K562 (cell line): ENCODE results near the gene HAUS6. TPM values are rescaled to one million over a fixed set of nuclear protein-coding genes. Genes with fewer than 3 reads are reported as not detected.

Experiments used
- CBFA2T2 ChIP-seq: fragments of 450-650 bp; conservative IDR thresholded peaks from 2 replicates; pipeline ENCODE4 v1.6.1; 2017; ENCODE audit warnings: mild to moderate bottlenecking
- CEBPG ChIP-seq, 3 experiments: fragments of 200-800 bp in 1 of 3; sonication (Bioruptor generic) in 1 of 3; sonication (generic) in 1 of 3; formaldehyde crosslinking in 1 of 3; IDR thresholded peaks in 2 of 3; conservative IDR thresholded peaks in 1 of 3; 2 replicates each; pipeline versions ENCODE4 v1.6.1 to v1.8.0; 2016 to 2022; ENCODE audit warnings: missing compliant biosample characterization in 2 of 3, missing genetic modification characterization in 2 of 3, mild to moderate bottlenecking in 1 of 3, missing genetic modification reagents in 1 of 3
- ELF1 ChIP-seq: fragments of 200-800 bp; sonication (Bioruptor generic); IDR thresholded peaks from 2 replicates; pipeline ENCODE4 v1.6.1; 2016; ENCODE audit warnings: missing genetic modification characterization, missing compliant biosample characterization
- MXI1 ChIP-seq: IDR thresholded peaks from 2 replicates; pipeline ENCODE4 v1.6.1; 2011; ENCODE audit warnings: low read depth, mild to moderate bottlenecking, improper control_type of control experiment, low read length
- NFE2 ChIP-seq: IDR thresholded peaks from 2 replicates; pipeline ENCODE4 v1.6.1; 2014; ENCODE audit warnings: antibody characterized with exemption, low read depth
- NUFIP1 ChIP-seq: fragments of 450-650 bp; IDR thresholded peaks from 2 replicates; pipeline ENCODE4 v1.6.1; 2018; ENCODE audit not compliant: partially characterized antibody
- SMAD2 ChIP-seq: fragments of 150-350 bp; IDR thresholded peaks from 2 replicates; pipeline ENCODE4 v1.6.1; 2014; ENCODE audit warnings: low read depth, mild to moderate bottlenecking, low read length
- SMARCB1 ChIP-seq: IDR thresholded peaks from 2 replicates; pipeline ENCODE4 v1.6.1; 2011; ENCODE audit warnings: improper control_type of control experiment, low read depth; ENCODE audit not compliant: insufficient read length
- XRCC5 ChIP-seq: fragments of 200-400 bp; formaldehyde crosslinking; IDR thresholded peaks from 2 replicates; pipeline ENCODE4 v1.6.1; 2017; ENCODE audit warnings: low read depth, mild to moderate bottlenecking, low read length
- ZKSCAN8 ChIP-seq: fragments of 200-800 bp; sonication (Bioruptor generic); IDR thresholded peaks from 2 replicates; pipeline ENCODE4 v1.6.1; 2016; ENCODE audit warnings: missing genetic modification characterization, missing compliant biosample characterization
- ZNF239 ChIP-seq: fragments of 250-450 bp; sonication (Bioruptor Pico); IDR thresholded peaks from 2 replicates; pipeline ENCODE4 v1.4.0; 2020; ENCODE audit warnings: mild to moderate bottlenecking
- ZNF41 ChIP-seq: fragments of 250-450 bp; sonication (Bioruptor Pico); conservative IDR thresholded peaks from 2 replicates; pipeline ENCODE4 v1.4.0; 2020; ENCODE audit warnings: mild to moderate bottlenecking
- polyA plus RNA-seq, 8 experiments: library from polyadenylated mRNA; depleted of rRNA in 4 of 8; stranded (reverse) in 5 of 8; unstranded in 3 of 8; fragments of >200 nt; fragmentation: Nextera tagmentation in 2 of 8; fragmentation: Illumina TruSeq in 1 of 8; extraction: Ambion mirVana in 2 of 8; extraction: Trizol in 1 of 8; gene quantifications; 2 replicates each; pipeline versions ENCODE4 v1.2.1 to v1.2.3, GENCODE V29; 2011 to 2014; ENCODE audit warnings: inconsistent platforms in 1 of 8, missing spikeins in 1 of 8
- total RNA-seq, 7 experiments: library from RNA; depleted of rRNA in 6 of 7; stranded (reverse); fragments of >200 nt in 6 of 7; fragmentation: Illumina TruSeq in 2 of 7; extraction: Trizol in 2 of 7; gene quantifications; 2 replicates each; pipeline versions ENCODE4 v1.2.1 to v1.2.3, GENCODE V29; 2011 to 2021; ENCODE audit warnings: low replicate concordance in 1 of 7
- TF ChIP-seq, protein P1 (sequence below): fragments of 250-450 bp; sonication (Bioruptor Pico); IDR thresholded peaks from 2 replicates; pipeline ENCODE4 v1.5.0; 2021
- TF ChIP-seq, protein P2 (sequence below): fragments of 250-450 bp; sonication (Bioruptor Pico); IDR thresholded peaks from 2 replicates; pipeline ENCODE4 v1.9.0; 2021; ENCODE audit warnings: mild to moderate bottlenecking, inconsistent platforms
- TF ChIP-seq, protein P3 (sequence below), 2 experiments: fragments of 450-650 bp in 1 of 2; sonication (generic) in 1 of 2; formaldehyde crosslinking in 1 of 2; IDR thresholded peaks; 2 replicates each; pipeline versions ENCODE4 v1.7.1 to v1.9.0; 2016 to 2022; ENCODE audit warnings: inconsistent platforms in 1 of 2, mild to moderate bottlenecking in 1 of 2, missing genetic modification reagents in 1 of 2

Gene HAUS6
- total and polyA plus RNA-seq, 9 of the 15 experiments (the other 6 are each of a cell fraction or from before 2014, with no cell fraction given) = 10.2 to 31.7 (median 23.1) TPM

DNA sequence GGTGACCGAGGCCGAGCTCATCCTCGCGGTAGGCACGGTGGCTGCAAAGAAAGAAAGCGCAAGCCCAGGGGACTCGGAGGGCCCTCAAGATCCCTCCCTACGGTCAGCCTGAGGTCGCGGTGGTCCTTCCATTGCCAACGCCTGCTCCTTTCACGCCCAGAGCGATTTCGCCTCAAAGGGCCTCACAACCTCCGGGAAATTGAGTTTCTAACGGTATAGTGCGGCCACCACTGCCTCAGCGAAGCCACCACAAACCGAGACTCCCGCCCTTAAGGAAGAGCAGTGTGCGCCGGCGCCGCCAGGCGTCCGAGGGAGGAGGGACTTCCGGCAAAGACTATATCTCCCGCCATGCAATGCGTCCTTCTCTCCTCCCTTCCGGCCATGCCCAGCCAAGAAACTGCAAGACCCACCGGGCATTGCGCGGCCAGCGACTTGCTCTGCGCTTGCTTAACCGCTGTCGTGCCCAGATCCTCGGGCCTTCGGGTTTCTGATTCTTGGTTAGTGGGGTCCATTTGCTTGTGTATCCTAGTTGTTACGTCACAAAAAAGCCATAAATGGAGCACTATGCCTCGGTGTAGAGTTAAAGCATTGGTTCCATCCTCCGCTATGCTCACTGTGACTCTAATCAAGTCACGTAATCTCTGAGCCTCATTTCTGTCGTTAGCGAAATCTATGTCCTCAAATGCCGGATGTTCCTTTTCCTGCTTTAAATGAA is at the start of gene HAUS6 (continued):
- TF ChIP-seq CEBPG (CRISPR knock-in tag; IDR thresholded peaks at IDR 0.05) = peak; percentile 83
- peak; percentile 82 to 87 for TF ChIP-seq CEBPG (tag; conservative IDR thresholded peaks at IDR 0.05 in 1 of 2, IDR thresholded peaks at IDR 0.05 in 1 of 2)
- TF ChIP-seq, protein P1, sequence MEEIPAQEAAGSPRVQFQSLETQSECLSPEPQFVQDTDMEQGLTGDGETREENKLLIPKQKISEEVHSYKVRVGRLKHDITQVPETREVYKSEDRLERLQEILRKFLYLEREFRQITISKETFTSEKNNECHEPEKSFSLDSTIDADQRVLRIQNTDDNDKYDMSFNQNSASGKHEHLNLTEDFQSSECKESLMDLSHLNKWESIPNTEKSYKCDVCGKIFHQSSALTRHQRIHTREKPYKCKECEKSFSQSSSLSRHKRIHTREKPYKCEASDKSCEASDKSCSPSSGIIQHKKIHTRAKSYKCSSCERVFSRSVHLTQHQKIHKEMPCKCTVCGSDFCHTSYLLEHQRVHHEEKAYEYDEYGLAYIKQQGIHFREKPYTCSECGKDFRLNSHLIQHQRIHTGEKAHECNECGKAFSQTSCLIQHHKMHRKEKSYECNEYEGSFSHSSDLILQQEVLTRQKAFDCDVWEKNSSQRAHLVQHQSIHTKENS (CRISPR knock-in tag) = no peak
- no peak for TF ChIP-seq CBFA2T2
- TF ChIP-seq NFE2 = no peak
- TF ChIP-seq ZNF41 (CRISPR knock-in tag) = no peak
- TF ChIP-seq ZKSCAN8 (CRISPR knock-in tag) = no peak
- no peak for TF ChIP-seq SMAD2
- TF ChIP-seq XRCC5 = no peak
- TF ChIP-seq SMARCB1 = no peak
- TF ChIP-seq, protein P2, sequence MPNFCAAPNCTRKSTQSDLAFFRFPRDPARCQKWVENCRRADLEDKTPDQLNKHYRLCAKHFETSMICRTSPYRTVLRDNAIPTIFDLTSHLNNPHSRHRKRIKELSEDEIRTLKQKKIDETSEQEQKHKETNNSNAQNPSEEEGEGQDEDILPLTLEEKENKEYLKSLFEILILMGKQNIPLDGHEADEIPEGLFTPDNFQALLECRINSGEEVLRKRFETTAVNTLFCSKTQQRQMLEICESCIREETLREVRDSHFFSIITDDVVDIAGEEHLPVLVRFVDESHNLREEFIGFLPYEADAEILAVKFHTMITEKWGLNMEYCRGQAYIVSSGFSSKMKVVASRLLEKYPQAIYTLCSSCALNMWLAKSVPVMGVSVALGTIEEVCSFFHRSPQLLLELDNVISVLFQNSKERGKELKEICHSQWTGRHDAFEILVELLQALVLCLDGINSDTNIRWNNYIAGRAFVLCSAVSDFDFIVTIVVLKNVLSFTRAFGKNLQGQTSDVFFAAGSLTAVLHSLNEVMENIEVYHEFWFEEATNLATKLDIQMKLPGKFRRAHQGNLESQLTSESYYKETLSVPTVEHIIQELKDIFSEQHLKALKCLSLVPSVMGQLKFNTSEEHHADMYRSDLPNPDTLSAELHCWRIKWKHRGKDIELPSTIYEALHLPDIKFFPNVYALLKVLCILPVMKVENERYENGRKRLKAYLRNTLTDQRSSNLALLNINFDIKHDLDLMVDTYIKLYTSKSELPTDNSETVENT (CRISPR knock-in tag) = 0 out of 2 replicates have a peak, but pooled peaks have one; percentile 66
- TF ChIP-seq NUFIP1 = no peak
- TF ChIP-seq ZNF239 (CRISPR knock-in tag) = no peak
- TF ChIP-seq MXI1 = 0 out of 2 replicates have a peak, but pooled peaks have one; percentile 30
- TF ChIP-seq ELF1 = peak; percentile 81
- TF ChIP-seq, protein P3, sequence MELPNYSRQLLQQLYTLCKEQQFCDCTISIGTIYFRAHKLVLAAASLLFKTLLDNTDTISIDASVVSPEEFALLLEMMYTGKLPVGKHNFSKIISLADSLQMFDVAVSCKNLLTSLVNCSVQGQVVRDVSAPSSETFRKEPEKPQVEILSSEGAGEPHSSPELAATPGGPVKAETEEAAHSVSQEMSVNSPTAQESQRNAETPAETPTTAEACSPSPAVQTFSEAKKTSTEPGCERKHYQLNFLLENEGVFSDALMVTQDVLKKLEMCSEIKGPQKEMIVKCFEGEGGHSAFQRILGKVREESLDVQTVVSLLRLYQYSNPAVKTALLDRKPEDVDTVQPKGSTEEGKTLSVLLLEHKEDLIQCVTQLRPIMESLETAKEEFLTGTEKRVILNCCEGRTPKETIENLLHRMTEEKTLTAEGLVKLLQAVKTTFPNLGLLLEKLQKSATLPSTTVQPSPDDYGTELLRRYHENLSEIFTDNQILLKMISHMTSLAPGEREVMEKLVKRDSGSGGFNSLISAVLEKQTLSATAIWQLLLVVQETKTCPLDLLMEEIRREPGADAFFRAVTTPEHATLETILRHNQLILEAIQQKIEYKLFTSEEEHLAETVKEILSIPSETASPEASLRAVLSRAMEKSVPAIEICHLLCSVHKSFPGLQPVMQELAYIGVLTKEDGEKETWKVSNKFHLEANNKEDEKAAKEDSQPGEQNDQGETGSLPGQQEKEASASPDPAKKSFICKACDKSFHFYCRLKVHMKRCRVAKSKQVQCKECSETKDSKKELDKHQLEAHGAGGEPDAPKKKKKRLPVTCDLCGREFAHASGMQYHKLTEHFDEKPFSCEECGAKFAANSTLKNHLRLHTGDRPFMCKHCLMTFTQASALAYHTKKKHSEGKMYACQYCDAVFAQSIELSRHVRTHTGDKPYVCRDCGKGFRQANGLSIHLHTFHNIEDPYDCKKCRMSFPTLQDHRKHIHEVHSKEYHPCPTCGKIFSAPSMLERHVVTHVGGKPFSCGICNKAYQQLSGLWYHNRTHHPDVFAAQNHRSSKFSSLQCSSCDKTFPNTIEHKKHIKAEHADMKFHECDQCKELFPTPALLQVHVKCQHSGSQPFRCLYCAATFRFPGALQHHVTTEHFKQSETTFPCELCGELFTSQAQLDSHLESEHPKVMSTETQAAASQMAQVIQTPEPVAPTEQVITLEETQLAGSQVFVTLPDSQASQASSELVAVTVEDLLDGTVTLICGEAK (IDR thresholded peaks at IDR 0.05) = peak; percentile 93
- TF ChIP-seq, protein P3 (CRISPR knock-in tag; IDR thresholded peaks at IDR 0.05) = no peak
